HG03469 (cell line): ENCODE measurements around the gene KCTD18.

ENCODE experiments used
- ATAC-seq: cut with Tn5 transposase; IDR thresholded peaks from one replicate; pipeline ENCODE4 v1.9.1; 2021; ENCODE audit warnings: mild to moderate bottlenecking, moderate library complexity, moderate number of reproducible peaks; ENCODE audit not compliant: unreplicated experiment

KCTD18 gene

GRCh38 chr2:200509612-200510433 is at the start of gene KCTD18:
TSS of gene KCTD18 (minus strand) at chr2:200510068. CDS start at chr2:200507016, 3,052 bp downstream.
- ATAC-seq = peak; percentile 94

DNA sequence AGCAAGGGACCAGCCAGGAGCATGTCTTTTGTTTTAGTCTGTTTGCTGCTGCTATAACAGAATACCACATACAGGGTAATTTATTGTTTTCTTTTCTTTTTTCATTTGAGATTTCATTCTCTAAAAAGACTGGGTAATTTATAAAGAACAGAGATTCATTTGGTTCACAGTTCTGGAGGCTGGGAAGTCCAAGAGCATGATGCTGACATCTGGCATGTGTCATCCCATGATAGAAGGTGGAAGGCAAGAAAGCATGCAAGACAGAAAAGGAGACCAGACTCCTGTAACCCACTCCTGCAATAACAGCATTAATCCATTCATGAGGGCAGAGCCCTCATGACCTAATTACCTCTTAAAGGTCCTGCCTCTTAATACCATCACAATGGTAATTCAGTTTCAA is 30.9 kb upstream of the KCTD18 start:
- ATAC-seq = no peak

DNA sequence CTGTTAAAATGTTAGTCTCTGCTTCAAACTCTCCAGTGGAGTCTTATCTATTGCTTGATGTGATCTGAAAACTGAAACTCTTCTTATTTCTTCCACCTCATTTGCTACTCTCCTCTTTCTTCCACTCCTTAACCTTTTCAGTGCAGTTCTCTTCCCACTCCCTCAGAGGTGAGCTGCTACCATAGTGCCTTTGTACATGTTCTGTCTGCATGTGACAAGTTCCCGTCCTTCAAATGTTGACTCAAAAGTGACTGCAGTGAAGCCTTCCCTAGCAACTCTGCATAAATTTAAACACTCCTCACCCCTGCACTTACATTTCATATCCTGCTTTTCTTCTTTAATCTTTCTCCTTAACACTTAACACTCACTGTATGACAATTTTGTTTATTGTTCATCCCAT is 28.3 kb upstream of the KCTD18 start:
- no peak for ATAC-seq

DNA sequence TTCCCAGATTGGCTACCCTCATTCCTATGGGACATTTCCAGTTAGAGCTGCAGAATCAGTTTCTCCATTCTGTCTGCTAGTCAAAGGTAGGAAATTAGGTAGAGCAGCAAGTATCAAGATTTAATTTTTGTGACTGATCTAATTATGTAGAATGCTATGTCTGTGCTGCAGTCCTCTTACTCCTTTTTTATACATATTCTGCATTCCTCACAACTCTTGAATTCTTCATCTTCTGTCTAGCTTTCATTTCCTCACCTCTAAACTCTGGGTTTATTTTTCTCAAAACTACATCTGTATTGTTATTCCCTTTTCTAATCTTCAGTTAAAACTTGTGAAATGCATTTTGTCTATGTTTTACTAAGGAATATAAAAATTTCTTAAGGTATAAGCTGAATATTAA is 24.7 kb upstream of the KCTD18 start:
- ATAC-seq = no peak

DNA sequence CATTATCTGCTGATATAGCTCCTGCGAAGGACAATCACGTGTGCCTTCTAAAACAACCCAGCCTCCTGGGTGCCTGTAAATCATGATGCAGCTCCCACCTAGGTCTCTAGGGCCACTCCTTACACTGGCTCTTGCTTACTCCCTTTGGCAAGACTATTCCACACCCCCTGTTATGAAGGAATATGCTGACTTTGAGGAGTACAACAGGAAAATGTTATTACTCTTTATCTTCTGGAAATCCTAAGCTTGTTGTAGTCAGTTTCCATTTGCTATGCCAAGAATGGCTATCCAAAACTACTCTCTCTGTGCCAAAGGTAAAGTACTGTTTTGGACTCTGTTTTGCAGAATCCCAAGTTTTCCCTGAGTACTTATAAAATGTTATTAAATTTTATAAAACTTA is 23.9 kb upstream of the KCTD18 start:
- no peak for ATAC-seq

DNA sequence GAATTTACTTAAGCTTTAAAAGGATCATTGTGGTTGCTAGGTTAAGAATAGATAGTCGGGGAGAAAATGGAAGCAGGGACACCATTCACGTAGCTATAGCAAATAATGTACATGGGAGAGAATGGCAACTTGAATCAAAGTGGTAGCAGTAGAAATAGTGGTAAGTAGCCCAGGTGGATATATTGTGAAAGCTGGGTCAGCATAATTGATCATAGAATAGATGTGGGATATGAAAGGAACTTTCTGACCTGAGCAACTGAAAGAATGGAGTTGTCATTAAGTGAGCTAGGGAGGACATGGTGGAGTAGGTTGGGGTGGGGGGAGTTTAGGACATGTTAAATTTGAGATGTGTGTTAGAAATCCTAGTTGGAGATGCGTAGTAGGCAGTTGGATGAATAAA is 18.4 kb upstream of the KCTD18 start:
- ATAC-seq = no peak

DNA sequence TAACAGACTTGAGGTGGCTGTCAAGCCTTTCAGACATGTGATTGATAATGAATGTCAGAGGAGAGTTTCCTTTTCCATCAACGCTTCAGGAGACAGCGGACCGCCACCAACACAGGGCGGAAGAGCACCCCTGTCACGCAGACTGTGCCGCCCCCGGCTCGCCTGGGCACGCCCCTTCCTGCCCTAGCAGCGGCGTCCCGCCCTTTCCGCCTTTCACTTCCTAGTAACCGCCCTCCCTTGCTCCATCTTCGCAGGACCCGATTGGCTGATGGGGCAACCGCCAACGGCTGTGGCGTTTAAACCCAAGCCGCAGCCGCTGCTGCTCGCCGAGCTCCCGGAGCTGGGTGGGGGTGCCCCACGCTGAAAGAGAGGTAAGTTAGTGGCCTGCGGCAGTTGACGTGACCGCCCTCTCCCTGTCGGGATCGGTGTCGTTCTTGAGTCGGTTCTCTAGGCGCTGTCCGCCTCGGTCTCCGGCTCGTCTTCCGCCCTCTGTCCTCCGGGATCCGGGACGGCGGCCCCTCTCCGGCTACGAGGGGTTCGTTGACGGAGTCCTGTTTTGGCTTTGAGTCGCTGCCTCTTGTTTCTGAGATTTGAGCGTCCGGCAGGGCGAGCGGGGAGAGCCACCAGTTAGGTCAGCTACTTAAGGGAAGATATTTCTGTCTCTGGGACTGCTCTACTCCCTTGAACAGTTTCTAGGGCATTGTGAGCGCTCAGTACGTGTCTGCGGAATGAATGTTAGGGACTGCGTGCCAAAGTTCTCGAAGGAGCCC is 16.2 kb upstream of the KCTD18 start, which contains the start of gene SGO2:
SGO2 (plus strand) TSS at position 326 of the 770 bp plus-strand sequence. CDS start 6,769 bp downstream, outside the sequence.
- ATAC-seq = peak; percentile 99

DNA sequence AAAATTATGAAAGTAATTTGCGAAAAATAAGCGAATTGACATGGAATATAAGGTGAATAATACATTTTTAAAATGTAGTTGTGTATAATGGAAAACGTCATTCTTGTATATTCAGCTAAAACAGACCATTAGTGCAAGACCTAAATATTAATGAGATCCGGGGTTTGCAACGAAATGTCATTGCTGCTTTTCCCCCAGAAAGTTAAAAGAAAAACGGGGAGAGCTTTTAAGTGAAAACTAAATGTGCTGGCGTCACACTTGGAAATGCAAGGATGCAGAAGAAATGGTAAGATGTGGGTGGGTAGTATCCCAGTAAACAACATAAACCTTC is 15.6 kb upstream of the KCTD18 start:
- no peak for ATAC-seq

GRCh38 chr2:200525066-200525465 is 15.2 kb upstream of the KCTD18 start:
- no peak for ATAC-seq

GRCh38 chr2:200523604-200524003 is 13.7 kb upstream of the KCTD18 start:
- no peak for ATAC-seq

DNA sequence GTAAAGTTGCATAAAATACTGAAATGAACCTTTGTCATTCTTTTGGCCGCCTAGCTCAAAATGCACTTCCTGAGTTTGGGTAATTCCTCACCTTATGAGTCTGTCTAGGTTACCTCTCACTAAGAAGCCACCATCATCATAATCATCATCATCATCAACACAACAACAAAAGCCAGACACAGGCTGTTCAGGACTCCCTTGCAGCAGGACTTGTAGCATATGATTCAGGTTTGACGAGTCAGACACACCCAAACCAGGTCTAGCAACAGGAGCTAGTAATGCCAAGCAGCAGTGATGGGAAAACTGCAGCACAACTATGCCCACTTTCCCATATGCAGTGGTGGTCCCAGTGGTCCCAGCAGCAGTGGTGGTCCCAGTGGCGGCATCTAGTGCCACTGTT is 13.3 kb upstream of the KCTD18 start:
- ATAC-seq = no peak

DNA sequence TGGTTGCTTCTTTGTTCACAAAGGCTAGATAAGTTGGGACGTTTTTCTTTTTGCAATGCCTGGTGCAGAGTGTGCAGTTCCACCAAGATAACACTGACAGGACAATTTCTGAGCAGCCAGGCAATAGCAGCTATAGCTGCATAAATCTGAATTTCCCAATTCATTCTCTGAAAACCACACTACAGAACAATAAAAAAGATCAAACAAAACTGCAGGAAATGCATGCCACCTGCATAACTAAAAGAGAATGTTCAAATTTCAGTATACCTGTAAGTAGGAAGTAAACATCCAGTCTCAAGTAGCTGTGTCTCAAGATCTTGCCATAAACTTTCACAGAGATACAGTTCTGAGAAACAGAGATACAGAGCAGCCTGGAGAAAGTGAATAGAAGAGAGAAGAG is 5.3 kb upstream of the KCTD18 start:
- no peak for ATAC-seq

DNA sequence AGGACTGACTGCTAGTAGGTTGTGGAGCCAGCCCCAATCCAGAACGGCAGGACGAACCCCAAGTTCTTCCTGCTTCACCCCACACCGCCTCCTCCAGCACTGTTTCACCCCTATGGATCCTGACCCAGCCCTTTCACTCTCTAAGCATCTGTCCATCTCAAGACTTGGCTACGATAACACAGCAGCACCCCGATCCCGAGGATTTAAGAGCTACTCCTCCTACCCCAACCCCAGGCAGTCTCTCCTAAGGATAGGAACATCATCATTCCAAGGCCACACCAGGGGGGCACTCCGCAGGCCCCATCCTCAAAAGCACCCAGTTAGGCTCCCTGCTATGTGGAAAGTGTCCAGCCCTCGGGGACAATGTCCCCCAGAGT is 645 bp downstream of the KCTD18 start:
- ATAC-seq = no peak

- no peak for ATAC-seq
Observed at GRCh38 chr2:200507179-200507578, 2.7 kb downstream of the KCTD18 start.

- no peak for ATAC-seq
Observed at GRCh38 chr2:200506679-200507078, 3.2 kb downstream of the KCTD18 start.

DNA sequence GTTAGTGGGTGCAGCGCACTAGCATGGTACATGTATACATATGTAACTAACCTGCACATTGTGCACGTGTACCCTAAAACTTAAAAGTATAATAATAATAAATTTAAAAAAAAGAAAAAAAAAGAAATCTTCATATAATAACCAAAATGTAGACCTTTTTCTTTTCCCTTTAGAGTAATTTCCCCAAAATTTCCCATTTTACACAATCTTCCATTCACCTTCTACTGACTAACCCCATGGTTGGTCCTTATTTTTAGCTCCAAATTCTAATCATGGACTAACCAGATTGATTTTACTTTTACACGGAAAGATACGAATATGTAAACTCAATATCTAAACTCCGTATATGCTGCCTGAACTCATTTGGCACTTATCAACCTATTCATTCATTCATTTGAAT is 7.7 kb downstream of the KCTD18 start:
- ATAC-seq = no peak

- no peak for ATAC-seq
Observed at GRCh38 chr2:200498402-200499162, 11.3 kb downstream of the KCTD18 start.

DNA sequence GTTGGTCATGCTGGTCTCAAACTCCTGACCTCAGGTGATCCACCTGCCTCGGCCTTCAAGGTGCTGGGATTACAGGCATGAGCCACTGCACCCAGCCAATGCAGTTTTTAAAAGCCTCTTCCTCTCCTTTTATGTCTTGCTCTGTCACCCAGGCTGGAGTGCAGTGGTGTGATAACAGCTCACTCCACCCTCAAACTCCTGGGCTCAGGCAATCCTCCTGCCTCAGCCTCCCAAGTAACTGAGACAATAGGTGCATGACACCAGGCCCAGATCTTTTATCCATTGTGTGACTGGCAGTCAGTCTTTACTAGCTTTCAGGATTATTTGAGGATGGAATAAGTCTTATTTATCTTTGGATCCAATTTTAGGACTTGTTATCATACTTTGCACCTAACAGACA is 13.2 kb downstream of the KCTD18 start:
- no peak for ATAC-seq

GRCh38 chr2:200494048-200494447 is 15.8 kb downstream of the KCTD18 start:
- no peak for ATAC-seq

DNA sequence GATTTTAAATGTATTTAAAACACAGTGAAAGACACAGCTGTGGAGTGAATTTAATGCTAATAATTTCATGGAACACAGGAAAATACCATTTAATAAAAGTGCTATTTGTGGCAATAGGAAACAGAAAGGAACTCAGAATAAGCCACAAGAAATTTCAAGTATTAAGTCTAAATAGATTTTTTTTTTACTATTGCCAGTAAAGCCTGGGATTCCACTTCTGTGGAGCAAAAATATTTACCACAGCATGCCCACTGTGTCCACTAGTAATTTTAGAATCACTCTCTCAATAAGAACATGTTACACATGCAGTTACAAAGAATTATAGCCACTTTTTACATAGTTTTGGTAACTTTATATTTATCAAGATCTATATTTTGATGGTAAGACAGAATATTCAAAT is 17.2 kb downstream of the KCTD18 start:
- no peak for ATAC-seq

GRCh38 chr2:200490001-200490400 is 19.9 kb downstream of the KCTD18 start:
- ATAC-seq = no peak

- ATAC-seq = no peak
Observed at GRCh38 chr2:200488169-200488568, 21.7 kb downstream of the KCTD18 start.
